NOMO-1 treated with dmso at 0.1 percent for 144 hours (cell line): ENCODE results near the gene PNRC1.
"Not testable (repeated sequence)": the region's sequence is repeated elsewhere in the genome, so short reads cannot be mapped to it uniquely, and the experiment has no call there.

Experiments
- DNase-seq: peaks from one replicate; lab custom pipeline; 2025; ENCODE audit not compliant: unreplicated experiment; lab: John Stamatoyannopoulos, UW

Gene PNRC1

GRCh38 chr6:89058627-89059026, 21.9 kb upstream of the PNRC1 start:
- no peak for DNase-seq

- no peak for DNase-seq
Measured at GRCh38 chr6:89059227-89059626, 21.3 kb upstream of the PNRC1 start.

GRCh38 chr6:89063881-89064280, 16.7 kb upstream of the PNRC1 start:
- no peak for DNase-seq

- DNase-seq = not testable (repeated sequence)
Measured at GRCh38 chr6:89064931-89065330, 15.6 kb upstream of the PNRC1 start.

- DNase-seq = not testable (repeated sequence)
Measured at GRCh38 chr6:89066121-89066520, 14.4 kb upstream of the PNRC1 start.

- DNase-seq = no peak
Measured at GRCh38 chr6:89066940-89067646, 13.5 kb upstream of the PNRC1 start.

- DNase-seq = no peak
Measured at GRCh38 chr6:89067796-89068195, 12.8 kb upstream of the PNRC1 start.

- no peak for DNase-seq
Measured at GRCh38 chr6:89068695-89069094, 11.9 kb upstream of the PNRC1 start.

GRCh38 chr6:89069536-89070163, 10.9 kb upstream of the PNRC1 start:
- no peak for DNase-seq

GRCh38 chr6:89071036-89071435, 9.5 kb upstream of the PNRC1 start:
- DNase-seq = no peak

GRCh38 chr6:89073014-89073620, 7.4 kb upstream of the PNRC1 start:
- DNase-seq = peak; percentile 55

GRCh38 chr6:89073840-89074239, 6.7 kb upstream of the PNRC1 start:
- DNase-seq = no peak

- DNase-seq = no peak
Measured at GRCh38 chr6:89079511-89080234, 878 bp upstream of the PNRC1 start.

- no peak for DNase-seq
Measured at GRCh38 chr6:89081129-89081422, 525 bp downstream of the PNRC1 start.

- peak; percentile 93 for DNase-seq
Measured at GRCh38 chr6:89081423-89082322, 1.1 kb downstream of the PNRC1 start.

- no peak for DNase-seq
Measured at GRCh38 chr6:89082486-89082891, 1.9 kb downstream of the PNRC1 start.

GRCh38 chr6:89084542-89084941, 4.0 kb downstream of the PNRC1 start:
- no peak for DNase-seq

GRCh38 chr6:89084954-89085353, 4.4 kb downstream of the PNRC1 start:
- DNase-seq = no peak

- DNase-seq = no peak
Measured at GRCh38 chr6:89085409-89086205, 5.1 kb downstream of the PNRC1 start.

- DNase-seq = no peak
Measured at GRCh38 chr6:89087881-89088280, 7.3 kb downstream of the PNRC1 start.
